C1 segment of cervical spinal cord (tissue), 14 donors: ENCODE measurements around the gene SCGN.
A peak's percentile ranks its signal among the peaks of the same experiment; 100 is the strongest.

ENCODE experiments used
- DNase-seq, 14 donors: peaks; one replicate each; lab custom pipeline; 2025; lab: John Stamatoyannopoulos, UW

SCGN gene

GRCh38 chr6:25640446-25640845 is 11.6 kb upstream of the SCGN start:
- DNase-seq: no peak

DNA sequence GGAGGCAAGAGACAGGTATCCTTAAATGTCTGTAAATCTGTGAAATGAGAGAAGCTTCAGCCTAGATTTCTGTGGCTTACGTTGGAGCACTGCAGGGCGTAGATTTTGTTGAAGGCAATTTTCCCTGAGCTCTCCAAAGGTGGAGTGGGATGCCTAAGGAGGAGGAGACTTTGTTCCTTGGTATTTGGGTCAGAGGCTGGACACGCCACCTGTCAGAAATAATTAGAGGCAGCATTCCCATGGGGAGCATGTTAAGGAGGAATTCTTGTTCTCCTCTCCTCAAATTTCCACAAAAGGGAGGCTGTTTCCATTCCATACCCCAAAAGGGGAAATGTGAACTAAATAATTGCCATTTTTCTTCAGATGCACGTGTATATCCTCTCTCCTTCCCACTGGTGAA is 11.1 kb upstream of the SCGN start:
- DNase-seq: peak in 1 of 14 donors; percentile 19

DNA sequence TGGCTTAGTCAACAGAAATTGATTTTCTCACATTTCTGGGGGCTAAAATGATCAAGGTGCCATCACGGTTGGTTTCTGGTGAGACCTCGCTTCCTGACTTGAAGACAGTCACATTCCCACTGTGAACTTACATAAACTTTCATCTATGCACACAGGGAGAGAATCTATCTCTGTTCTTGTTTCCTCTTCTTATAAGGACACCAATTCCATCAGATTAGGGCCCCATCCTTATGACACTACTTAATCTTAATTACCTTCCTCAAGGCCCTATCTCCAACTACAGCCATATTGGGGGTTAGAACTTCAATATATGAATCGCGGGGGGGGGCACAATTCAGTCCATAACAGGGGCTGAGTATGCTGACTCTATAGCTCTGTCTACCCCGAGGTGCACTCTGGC is 10.6 kb upstream of the SCGN start:
- no peak for DNase-seq

- no peak for DNase-seq
These were observed 9.9 kb upstream of the SCGN start for GRCh38 chr6:25641940-25642666.

- no peak for DNase-seq
These were observed 9.2 kb upstream of the SCGN start for GRCh38 chr6:25642667-25643328.

DNA sequence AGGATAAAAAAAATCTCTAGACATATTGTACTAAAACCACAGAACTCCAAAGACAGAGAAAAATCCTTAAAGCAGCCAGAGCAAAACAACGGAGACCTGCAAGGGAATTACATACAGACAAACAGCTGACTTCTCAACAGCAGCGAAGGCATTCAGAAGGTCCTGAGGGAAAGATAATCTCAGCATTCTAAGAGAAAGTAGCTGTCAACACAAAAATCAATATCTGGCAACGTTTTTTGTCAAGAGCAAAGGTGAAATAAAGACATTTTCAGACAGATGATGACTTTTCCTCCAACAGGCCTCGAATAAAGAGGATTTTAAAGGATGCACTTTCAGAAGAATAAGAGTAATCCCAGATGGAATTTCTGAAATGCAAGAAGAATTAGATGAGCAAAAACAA is 6.1 kb upstream of the SCGN start:
- no peak for DNase-seq

- no peak for DNase-seq
These were observed 2.4 kb upstream of the SCGN start for GRCh38 chr6:25649611-25650010.

- peak in 1 of 14 donors; percentile 3 for DNase-seq
These were observed 3.7 kb downstream of the SCGN start for GRCh38 chr6:25655723-25656122.

- peak in 1 of 14 donors; percentile 44 for DNase-seq
These were observed 7.8 kb downstream of the SCGN start for GRCh38 chr6:25659633-25660368.

DNA sequence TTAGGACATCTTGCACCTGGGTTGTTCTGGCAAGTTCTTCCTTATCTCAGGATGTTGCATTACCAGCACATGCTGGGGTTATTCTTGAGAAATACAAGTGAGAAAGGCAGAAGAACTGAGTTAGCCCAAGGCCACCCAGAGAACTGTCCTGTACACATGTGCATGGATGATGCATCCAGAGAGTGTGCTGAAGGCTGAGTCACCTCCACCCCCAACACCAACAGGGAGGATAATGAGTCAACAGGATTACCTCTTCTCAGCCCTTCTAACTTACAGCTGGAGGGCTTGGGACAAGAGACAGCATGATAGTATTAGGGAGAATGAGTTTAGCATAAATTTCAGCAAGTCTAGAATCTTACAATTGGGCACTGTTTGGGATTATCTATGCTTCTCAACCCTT is 8.5 kb downstream of the SCGN start:
- no peak for DNase-seq

GRCh38 chr6:25661129-25661779 is 9.2 kb downstream of the SCGN start:
- DNase-seq: no peak

DNA sequence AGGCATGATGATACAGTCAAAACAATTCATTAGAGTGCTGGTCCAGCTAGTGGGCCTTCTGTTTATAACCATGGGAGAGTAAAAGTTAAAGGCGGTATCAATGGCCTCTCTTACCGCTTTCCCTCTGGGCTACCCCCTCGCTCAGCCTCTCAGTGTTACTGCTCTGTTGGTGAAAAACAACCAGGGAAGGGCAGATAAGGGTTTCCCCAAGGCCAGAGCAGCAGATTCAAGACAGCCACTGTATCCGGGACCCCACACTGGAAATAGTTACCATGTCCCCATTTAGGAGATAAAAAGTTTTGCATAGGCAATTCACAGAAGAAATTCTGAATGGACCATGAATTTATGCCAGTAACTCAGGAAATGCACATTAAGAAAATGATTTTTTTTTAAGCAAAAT is 13.4 kb downstream of the SCGN start:
- no peak for DNase-seq

- DNase-seq: no peak
These were observed 17.4 kb downstream of the SCGN start for GRCh38 chr6:25669413-25669812.

GRCh38 chr6:25670208-25670607 is 18.2 kb downstream of the SCGN start:
- no peak for DNase-seq

DNA sequence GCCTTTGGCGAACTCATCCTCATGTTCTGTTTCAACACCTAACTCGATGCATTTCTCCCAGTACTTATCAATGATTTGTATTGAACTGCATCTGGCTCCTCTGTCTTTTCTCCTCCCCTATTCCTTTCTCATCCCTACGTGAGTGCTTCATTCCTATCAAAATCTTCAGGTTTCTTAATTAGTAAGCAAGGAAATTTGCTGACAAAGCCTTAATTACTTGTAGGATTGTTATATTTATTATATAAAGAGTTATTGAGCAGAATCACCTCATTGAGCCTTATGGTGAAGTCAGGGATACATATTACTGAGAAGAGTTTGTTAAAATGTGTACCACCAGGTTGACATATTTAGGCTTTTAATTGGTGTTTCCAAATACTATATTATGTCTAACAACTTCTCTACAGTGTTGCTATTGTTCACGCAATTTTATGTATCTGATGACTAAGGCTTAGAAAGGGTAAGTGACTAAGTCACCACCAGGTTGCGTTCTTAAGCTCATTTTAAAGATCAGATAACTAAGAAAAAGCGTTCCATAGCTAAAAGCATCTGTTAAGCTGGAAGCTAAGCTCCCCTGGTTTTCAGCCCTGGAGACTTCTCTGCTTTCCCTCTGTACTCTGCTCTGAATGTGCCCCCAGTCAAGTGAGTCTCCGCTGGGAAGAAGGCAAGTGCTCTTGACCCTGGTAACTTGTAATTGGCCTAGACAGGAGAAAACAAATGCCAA is 18.9 kb downstream of the SCGN start:
- no peak for DNase-seq

- no peak for DNase-seq
These were observed 19.6 kb downstream of the SCGN start for GRCh38 chr6:25671652-25672051.

DNA sequence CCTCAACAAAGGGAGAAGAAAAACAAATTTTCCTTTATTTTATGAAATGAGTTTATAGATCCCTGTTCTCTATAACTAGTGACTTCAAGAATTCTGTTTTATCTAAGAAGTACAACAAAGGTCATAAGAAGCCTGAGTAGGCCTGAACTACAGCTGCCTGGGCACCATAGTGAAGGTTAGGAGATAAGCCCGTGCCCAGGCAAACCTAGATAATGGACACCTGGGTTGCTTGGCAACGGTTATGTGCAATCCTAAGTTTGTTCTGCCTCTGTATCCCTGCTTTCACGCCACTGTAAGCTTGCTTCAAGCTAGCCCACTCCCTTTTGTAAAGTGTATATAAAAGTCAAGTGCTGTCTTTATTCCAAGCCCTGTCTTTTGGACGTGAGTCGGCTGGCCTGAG is 23.2 kb downstream of the SCGN start:
- DNase-seq: no peak

- no peak for DNase-seq
These were observed 24.8 kb downstream of the SCGN start for GRCh38 chr6:25676775-25677174.

DNA sequence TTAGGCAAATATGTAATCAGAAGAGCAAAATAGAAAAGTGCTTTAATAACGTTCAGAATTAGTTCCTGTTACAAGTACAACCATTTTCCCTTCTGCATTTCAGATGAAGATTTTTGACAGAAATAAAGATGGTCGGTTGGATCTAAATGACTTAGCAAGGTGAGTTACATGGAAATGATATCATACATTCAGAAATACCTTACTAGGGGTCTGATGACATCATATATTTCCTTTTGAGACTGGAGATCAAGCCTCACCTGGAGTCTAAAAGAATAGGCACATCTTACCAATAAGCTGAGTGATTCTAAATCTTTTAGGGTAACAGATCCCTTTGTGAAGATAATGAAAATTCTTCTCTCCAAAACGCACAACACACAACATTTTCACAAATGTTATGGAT is 29.8 kb downstream of the SCGN start:
- DNase-seq: no peak

DNA sequence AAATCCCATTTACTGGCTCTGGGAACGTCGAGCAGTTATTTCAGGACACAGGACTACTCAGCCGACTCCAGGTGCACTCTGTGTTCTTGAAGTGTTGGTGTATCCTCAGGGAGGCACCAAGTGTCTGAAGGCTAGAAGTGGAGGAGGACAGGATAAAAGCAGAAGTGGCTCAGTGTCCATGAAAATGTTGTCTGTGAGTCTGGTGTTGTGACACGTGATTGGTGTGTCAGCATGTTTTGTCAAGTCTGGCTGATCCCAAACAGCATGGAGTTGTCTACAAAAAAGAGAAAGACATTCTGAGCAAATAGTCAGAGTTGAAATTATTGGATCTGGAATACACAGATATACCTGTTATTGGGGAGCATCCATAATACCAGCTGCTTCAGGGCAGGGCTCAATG is 30.3 kb downstream of the SCGN start:
- no peak for DNase-seq

GRCh38 chr6:25684565-25684964 is 32.5 kb downstream of the SCGN start:
- DNase-seq: no peak

DNA sequence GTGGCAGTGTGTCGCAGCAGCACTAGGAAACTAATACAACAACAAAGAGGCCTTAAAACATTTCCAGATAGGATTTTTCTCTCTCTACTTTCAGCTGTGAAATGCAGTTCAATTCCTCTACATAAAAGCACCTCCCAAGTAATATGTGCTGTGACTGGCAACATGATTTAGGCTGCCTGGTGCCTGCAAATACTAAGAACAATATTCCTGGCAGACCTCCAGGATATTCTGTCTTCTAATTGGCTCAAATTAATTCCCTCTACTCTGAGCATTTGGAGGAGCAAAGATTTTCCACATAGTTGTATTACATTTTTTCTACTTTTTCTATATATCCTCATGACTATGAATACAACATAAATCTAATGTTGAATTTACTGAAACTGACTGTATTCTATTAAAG is 33.2 kb downstream of the SCGN start:
- no peak for DNase-seq
